CD14-positive monocyte (primary cell): ENCODE results near the gene ATP6V0B. TPM values are rescaled to one million over a fixed set of nuclear protein-coding genes. Genes with fewer than 3 reads are reported as not detected.

Experiments
- DNase-seq, 3 donors: peaks; one replicate each; pipeline ENCODE4 v3.0.0-alpha.2; 2011 to 2022
- H2AFZ ChIP-seq: 2 replicates; pipeline ENCODE4 v1.6.0; 2012; ENCODE audit warnings: mild to moderate bottlenecking, low read depth, low read length, inconsistent platforms; ENCODE audit not compliant: insufficient read depth, poor library complexity, severe bottlenecking
- H3K27ac ChIP-seq, 2 donors: 1 replicate in 1 of 2; 2 replicates in 1 of 2; pipeline ENCODE4 v1.5.1; 2012 to 2013; ENCODE audit warnings: low read length in 2 of 2, control low read depth in 1 of 2, inconsistent platforms in 1 of 2, low read depth in 1 of 2, mild to moderate bottlenecking in 1 of 2
- H3K27me3 ChIP-seq, 2 donors: one replicate each; pipeline versions ENCODE4 v1.6.0 to v1.6.1; 2011 to 2013; ENCODE audit warnings: low read length in 2 of 2; ENCODE audit not compliant: control insufficient read depth in 2 of 2, insufficient read depth in 2 of 2
- H3K36me3 ChIP-seq, 2 donors: replicated peaks in 1 of 2; 1 replicate in 1 of 2; 2 replicates in 1 of 2; pipeline versions ENCODE4 v1.5.1 to v1.6.1; 2012 to 2013; ENCODE audit warnings: low read length in 2 of 2, control low read depth in 1 of 2, inconsistent platforms in 1 of 2, mild to moderate bottlenecking in 1 of 2; ENCODE audit not compliant: insufficient read depth in 2 of 2, control insufficient read depth in 1 of 2
- H3K4me1 ChIP-seq, 2 donors: 1 replicate in 1 of 2; 2 replicates in 1 of 2; pipeline versions ENCODE4 v1.5.1 to v1.6.1; 2012 to 2013; ENCODE audit warnings: low read length in 2 of 2, control low read depth in 1 of 2, inconsistent platforms in 1 of 2, mild to moderate bottlenecking in 1 of 2, moderate library complexity in 1 of 2; ENCODE audit not compliant: insufficient read depth in 2 of 2, control insufficient read depth in 1 of 2
- H3K4me2 ChIP-seq: replicated peaks from 2 replicates; pipeline ENCODE3; 2012; ENCODE audit warnings: low read length, moderate library complexity, mild to moderate bottlenecking; ENCODE audit not compliant: poor library complexity, severe bottlenecking; ENCODE audit errors: extremely low read depth
- H3K4me3 ChIP-seq, 3 experiments: fragments of 200-600 bp in 1 of 3; sonication (generic) in 1 of 3; replicated peaks in 1 of 3; 1 replicate in 2 of 3; 2 replicates in 1 of 3; pipeline ENCODE4 v1.5.1; 2011 to 2013; ENCODE audit warnings: low read length in 3 of 3, mild to moderate bottlenecking in 3 of 3, control low read depth in 2 of 3, low read depth in 2 of 3, inconsistent platforms in 1 of 3, moderate library complexity in 1 of 3
- H3K79me2 ChIP-seq: 2 replicates; pipeline ENCODE4 v1.6.0; 2012; ENCODE audit warnings: mild to moderate bottlenecking, control low read depth, inconsistent platforms, low read length, moderate library complexity; ENCODE audit not compliant: insufficient read depth
- H3K9ac ChIP-seq: 2 replicates; pipeline ENCODE4 v1.6.0; 2017; ENCODE audit warnings: low read length, mild to moderate bottlenecking; ENCODE audit not compliant: insufficient read depth, poor library complexity, severe bottlenecking
- H3K9me3 ChIP-seq, 2 donors: replicated peaks in 1 of 2; 1 replicate in 1 of 2; 2 replicates in 1 of 2; pipeline versions ENCODE4 v1.5.1 to v1.6.1; 2012 to 2013; ENCODE audit warnings: low read length in 2 of 2, control low read depth in 1 of 2; ENCODE audit not compliant: control insufficient read depth in 1 of 2, insufficient read depth in 1 of 2
- H4K20me1 ChIP-seq: 2 replicates; pipeline ENCODE4 v1.6.0; 2012; ENCODE audit warnings: mild to moderate bottlenecking, low read length, control low read depth, moderate library complexity; ENCODE audit not compliant: insufficient read depth
- H3K27ac Mint-ChIP-seq, 7 donors: one replicate each; pipeline ENCODE4 v1.8.0; 2020; ENCODE audit warnings: mild to moderate bottlenecking in 7 of 7, mixed read lengths in 7 of 7, moderate library complexity in 6 of 7, inconsistent platforms in 2 of 7
- H3K27me3 Mint-ChIP-seq, 3 donors: one replicate each; pipeline ENCODE4 v1.8.0; 2021 to 2022; ENCODE audit warnings: low read depth in 3 of 3, mild to moderate bottlenecking in 3 of 3, mixed read lengths in 3 of 3, moderate library complexity in 3 of 3, inconsistent platforms in 1 of 3
- H3K36me3 Mint-ChIP-seq, 2 donors: one replicate each; pipeline ENCODE4 v1.8.0; 2020; ENCODE audit warnings: mixed read lengths in 2 of 2, inconsistent platforms in 1 of 2, mild to moderate bottlenecking in 1 of 2
- H3K4me1 Mint-ChIP-seq: one replicate; pipeline ENCODE4 v1.8.0; 2020; ENCODE audit warnings: mild to moderate bottlenecking, mixed read lengths
- H3K4me3 Mint-ChIP-seq, 2 donors: one replicate each; pipeline ENCODE4 v1.8.0; 2020; ENCODE audit warnings: mild to moderate bottlenecking in 2 of 2, mixed read lengths in 2 of 2, moderate library complexity in 1 of 2
- H3K9me3 Mint-ChIP-seq, 7 donors: one replicate each; pipeline ENCODE4 v1.8.0; 2020 to 2022; ENCODE audit warnings: mixed read lengths in 7 of 7, mild to moderate bottlenecking in 6 of 7, moderate library complexity in 6 of 7, inconsistent platforms in 2 of 7
- CTCF ChIP-seq: fragments of 200-600 bp; IDR thresholded peaks from one replicate; pipeline ENCODE4 v1.8.0; 2022; ENCODE audit warnings: antibody characterized with exemption, mild to moderate bottlenecking
- WGBS: methylation state at CpG from one replicate; pipeline ENCODE4 v1.1.5; 2013; ENCODE audit warnings: missing lambda C conversion rate; ENCODE audit not compliant: insufficient coverage; 5-methylcytosine and 5-hydroxymethylcytosine counted together
- intact Hi-C, 2 donors: fragments of 100-400 bp; cut with micrococcal nuclease; formaldehyde crosslinking; loops; one replicate each; pipeline versions ENCODE4 v1.15.0 to v1.15.1; 2023
- polyA plus RNA-seq, 3 donors: library from polyadenylated mRNA; depleted of rRNA in 1 of 3; unstranded in 2 of 3; stranded (reverse) in 1 of 3; fragments of 300-500 nt in 2 of 3; fragments of >200 nt in 1 of 3; fragmentation: Illumina TruSeq in 2 of 3; gene quantifications; 1 replicate in 2 of 3; 2 replicates in 1 of 3; pipeline ENCODE4 v1.2.3, GENCODE V29; 2012 to 2021

ATP6V0B gene
- polyA plus RNA-seq, 3 donors, result 465 to 1,219 (median 954) TPM

GRCh38 chr1:43931711-43932660 lies 42.8 kb upstream of the ATP6V0B start:
- peaks cover 0 to 6% (median 3%) of the 10 kb centered on the region in 7 donors for H3K9me3 Mint-ChIP-seq
- Histone ChIP-seq H3K79me2 (peaks cover 13% of the 10 kb centered on the region), H3K4me2 (no peak overlapping the region), H3K9me3 (peaks cover 0 to 3% of the 10 kb centered on the region in 2 donors), H3K27ac (no peak overlapping the region), H3K27me3 (peaks cover 0 to 7% of the 10 kb centered on the region in 2 donors), H3K36me3 (no peaks in the 10 kb centered on the region), H3K9ac (no peak overlapping the region), H3K4me3 (no peak overlapping the region), H2AFZ (no peak overlapping the region), H3K4me1 (peaks cover 35 to 39% of the 10 kb centered on the region in 2 donors), H4K20me1 (no peaks in the 10 kb centered on the region)
- DNase-seq, result no peak
- TF ChIP-seq CTCF, result no peak
- H3K36me3 Mint-ChIP-seq, result peaks cover 9% of the 10 kb centered on the region in 2 donors
- H3K4me3 Mint-ChIP-seq, result no peak overlapping the region
- 92% methylated on average over 6 of the region's 13 CpGs for WGBS
- H3K4me1 Mint-ChIP-seq, result peaks cover 40% of the 10 kb centered on the region
- H3K27ac Mint-ChIP-seq, result peak overlapping the region in 1 of 7 donors; percentile 2
- intact Hi-C loops, result loop anchor here in 1 of 2 donors (10.0 kb wide), 1 partner anchor 397 kb away; the partner anchor contains the start of gene PTPRF
- H3K27me3 Mint-ChIP-seq, result peaks cover 8 to 23% (median 11%) of the 10 kb centered on the region in 3 donors

GRCh38 chr1:43932786-43933385 lies 41.9 kb upstream of the ATP6V0B start:
- peaks cover 5 to 25% (median 11%) of the 10 kb centered on the region in 3 donors for H3K27me3 Mint-ChIP-seq
- H2AFZ ChIP-seq, result peak overlapping the region; percentile 88
- WGBS, result 28% methylated on average over 7 of the region's 8 CpGs
- H3K9me3 ChIP-seq, result peaks cover 0 to 3% of the 10 kb centered on the region in 2 donors
- H3K9me3 Mint-ChIP-seq, result peaks cover 0 to 6% (median 3%) of the 10 kb centered on the region in 7 donors
- H3K79me2 ChIP-seq, result peaks cover 13% of the 10 kb centered on the region
- H3K9ac ChIP-seq, result peak overlapping the region; percentile 60
- H3K27ac ChIP-seq, result no peak overlapping the region
- H4K20me1 ChIP-seq, result no peaks in the 10 kb centered on the region
- peak overlapping the region in 2 of 7 donors; percentile 2 to 63 for H3K27ac Mint-ChIP-seq
- H3K36me3 ChIP-seq, result no peaks in the 10 kb centered on the region
- peaks cover 35 to 39% of the 10 kb centered on the region in 2 donors for H3K4me1 ChIP-seq
- TF ChIP-seq CTCF, result no peak
- DNase-seq, result no peak
- peak overlapping the region; percentile 93 for H3K4me2 ChIP-seq
- H3K27me3 ChIP-seq, result peaks cover 0 to 7% of the 10 kb centered on the region in 2 donors
- peak overlapping the region; percentile 64 to 84 for H3K4me3 Mint-ChIP-seq
- peaks cover 7 to 9% of the 10 kb centered on the region in 2 donors for H3K36me3 Mint-ChIP-seq
- H3K4me3 ChIP-seq, result peak overlapping the region; percentile 6 to 73 (median 32)
- intact Hi-C loops, result loop anchor here in 1 of 2 donors (10.0 kb wide), 1 partner anchor 398 kb away; the partner anchor contains the start of gene PTPRF
- peaks cover 42% of the 10 kb centered on the region for H3K4me1 Mint-ChIP-seq
